Stimulated activated CD8-positive, alpha-beta memory T cell treated with anti-CD3 and anti-CD28 coated beads, Interleukin-4, amount 100 ng/mL, for 48 hours (primary cell): ENCODE measurements around the gene PTPRJ.
A peak's percentile ranks its signal among the peaks of the same experiment; 100 is the strongest.

Source experiments
- DNase-seq: peaks from one replicate; pipeline ENCODE4 v3.0.0-alpha.2; 2020

PTPRJ gene

GRCh38 chr11:48074425-48075181 is 94.2 kb downstream of the PTPRJ start:
- no peak for DNase-seq

DNA sequence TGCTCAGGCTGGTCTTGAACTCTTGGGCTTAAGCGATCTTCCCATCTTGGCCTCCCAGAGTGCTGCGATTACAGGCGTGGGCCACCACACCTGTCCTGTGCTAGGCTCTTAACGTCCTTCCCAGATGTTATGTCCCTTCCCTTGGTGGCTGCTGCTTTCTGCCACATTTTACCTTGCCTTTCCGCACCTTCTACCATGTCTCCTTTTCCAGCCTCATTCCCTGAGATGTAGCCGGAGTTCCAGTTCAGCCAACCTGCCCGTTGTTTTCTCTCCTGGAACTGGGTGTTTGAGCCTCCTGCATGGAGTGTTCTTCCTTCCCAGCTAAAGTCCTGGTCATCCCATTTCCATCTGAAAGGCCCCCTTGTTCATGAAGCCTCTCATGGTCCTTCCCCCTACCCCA is 95.3 kb downstream of the PTPRJ start:
- DNase-seq, result no peak

- DNase-seq, result no peak
Measured at GRCh38 chr11:48077251-48077650, 96.9 kb downstream of the PTPRJ start.

GRCh38 chr11:48078689-48079088 is 98.3 kb downstream of the PTPRJ start:
- DNase-seq, result no peak

DNA sequence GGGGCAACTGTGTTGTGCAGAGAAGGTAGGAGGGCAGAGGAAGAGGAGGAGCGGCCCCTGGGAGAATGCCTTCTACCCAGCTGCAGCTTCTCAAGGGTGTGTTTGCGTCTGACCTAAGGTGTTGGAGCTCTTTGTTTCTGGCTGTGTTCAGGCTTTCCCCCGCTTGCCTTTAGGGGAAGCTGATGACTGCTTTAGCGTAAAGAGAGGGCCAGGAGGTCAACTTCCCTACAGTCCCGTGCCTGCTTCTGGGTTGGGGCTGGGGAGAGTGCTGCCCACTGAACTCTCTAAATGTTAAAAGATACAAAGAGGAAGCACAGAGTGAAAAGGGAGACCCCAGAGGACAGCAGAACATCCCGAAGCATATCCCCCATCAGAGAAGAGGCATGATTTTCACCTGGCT is 99.2 kb downstream of the PTPRJ start:
- DNase-seq, result no peak

DNA sequence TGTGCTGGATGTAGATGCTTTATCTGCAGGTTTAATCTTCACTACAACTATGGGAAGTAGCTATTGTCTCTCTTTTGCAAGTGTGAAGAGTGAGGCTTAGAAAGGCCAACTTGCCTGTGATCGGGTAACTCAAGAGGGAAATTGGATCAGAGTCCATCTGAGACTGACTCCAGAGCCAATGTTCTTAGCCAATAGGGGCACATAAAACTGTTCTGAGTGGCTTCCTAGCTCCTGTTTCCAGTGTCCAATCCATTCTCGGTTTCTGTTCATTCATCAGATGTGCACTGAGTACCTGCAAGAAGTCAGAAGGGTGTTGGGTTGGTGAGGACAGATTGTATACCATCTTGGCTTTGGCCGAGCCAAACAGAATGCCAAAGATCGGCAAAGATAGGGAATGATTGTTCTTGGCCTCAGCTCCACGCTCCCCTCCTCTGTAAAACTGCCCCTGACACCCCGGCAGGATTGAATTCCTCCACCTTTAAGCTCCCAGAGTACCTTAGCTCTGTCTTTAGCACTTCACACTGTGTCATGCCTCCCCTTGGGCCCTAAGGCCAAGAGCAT is 100.0 kb downstream of the PTPRJ start:
- no peak for DNase-seq

DNA sequence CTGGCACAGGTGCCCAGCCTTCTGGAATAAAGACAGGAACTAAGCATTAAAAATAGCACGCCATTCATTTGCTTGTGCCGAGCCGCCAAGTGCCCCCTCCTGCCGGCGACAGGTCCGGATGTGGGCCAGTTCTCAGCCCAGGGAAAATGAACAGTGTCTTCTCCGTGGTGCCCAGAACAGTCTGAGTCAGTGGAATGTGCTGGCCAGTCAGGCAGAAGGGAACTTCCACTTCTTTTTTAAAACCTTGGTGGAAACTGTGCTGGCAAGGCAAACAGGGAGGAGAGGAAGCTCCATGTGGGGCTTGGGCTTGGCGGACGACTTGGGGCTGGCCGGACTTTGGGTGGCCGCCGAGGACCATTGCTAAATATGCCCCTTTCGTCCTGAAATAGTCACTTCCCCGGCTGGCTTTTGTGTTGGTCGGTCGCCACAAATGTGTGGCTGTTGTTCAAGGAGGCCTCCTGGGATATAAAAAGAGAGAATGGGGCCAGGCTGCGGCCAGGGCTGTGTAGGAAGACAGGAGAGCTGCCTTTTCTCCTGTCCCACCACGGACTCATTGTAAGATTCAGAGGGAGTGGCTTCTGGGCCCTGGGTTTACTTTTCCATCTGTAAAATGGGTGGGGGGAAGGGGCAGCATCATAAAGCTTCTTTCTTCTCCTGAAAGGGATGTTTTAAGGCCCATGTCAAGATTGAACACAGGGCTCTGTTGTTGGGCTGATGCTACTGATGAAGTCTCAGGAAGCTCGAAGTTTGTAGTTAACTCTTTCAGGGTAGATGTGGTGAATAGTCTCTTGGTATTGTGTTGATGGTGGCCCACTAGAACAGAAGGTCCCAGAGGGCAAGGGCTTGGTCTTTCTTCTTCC is 101.0 kb downstream of the PTPRJ start:
- peak; percentile 39 for DNase-seq

GRCh38 chr11:48082771-48083170 is 102.4 kb downstream of the PTPRJ start:
- DNase-seq, result no peak

DNA sequence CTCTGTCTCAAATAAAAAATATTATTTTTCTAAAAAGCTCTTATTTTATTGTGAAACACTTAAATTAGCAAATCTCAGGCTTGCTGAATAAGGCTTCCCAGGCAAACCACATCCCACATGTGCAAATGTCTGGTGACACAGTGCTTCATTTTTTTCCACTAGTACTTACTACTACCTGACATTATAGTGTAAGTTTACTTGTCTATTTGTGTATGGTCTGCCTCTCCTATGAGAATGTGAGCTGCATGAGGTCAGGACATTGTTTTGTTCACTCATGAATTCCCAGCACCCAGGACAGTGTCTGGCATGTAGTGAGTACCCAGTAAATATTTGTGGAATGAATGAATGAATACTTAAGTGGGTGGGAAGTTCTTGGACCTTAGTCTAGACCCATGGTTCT is 103.1 kb downstream of the PTPRJ start:
- no peak for DNase-seq

GRCh38 chr11:48085688-48086087 is 105.3 kb downstream of the PTPRJ start:
- DNase-seq, result no peak

GRCh38 chr11:48087422-48087821 is 107.1 kb downstream of the PTPRJ start:
- DNase-seq, result no peak

- DNase-seq, result no peak
Measured at GRCh38 chr11:48087974-48088681, 107.8 kb downstream of the PTPRJ start.

- no peak for DNase-seq
Measured at GRCh38 chr11:48088682-48089050, 108.3 kb downstream of the PTPRJ start.

DNA sequence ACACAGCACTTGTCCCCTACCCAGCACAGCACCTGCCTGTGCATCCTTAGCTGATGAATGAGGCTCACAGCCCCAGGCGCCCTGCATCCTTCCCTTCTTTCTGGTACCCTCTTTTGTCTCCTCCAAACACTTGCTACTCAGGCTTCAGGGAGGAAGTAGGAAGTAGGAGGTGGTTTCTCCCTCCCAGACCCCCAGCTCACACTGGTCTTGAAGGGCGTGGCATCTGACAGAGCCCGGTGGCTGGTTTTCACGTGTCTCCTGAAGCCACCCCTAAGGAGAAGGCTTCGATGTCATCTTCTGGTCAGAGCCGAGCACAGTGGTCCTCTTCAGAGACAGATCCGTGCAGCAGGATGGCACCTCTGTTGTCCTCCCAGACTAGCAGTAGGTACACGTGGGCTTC is 109.8 kb downstream of the PTPRJ start:
- DNase-seq, result no peak

- no peak for DNase-seq
Measured at GRCh38 chr11:48091426-48092102, 111.2 kb downstream of the PTPRJ start.

- DNase-seq, result no peak
Measured at GRCh38 chr11:48093323-48093722, 113.0 kb downstream of the PTPRJ start.

DNA sequence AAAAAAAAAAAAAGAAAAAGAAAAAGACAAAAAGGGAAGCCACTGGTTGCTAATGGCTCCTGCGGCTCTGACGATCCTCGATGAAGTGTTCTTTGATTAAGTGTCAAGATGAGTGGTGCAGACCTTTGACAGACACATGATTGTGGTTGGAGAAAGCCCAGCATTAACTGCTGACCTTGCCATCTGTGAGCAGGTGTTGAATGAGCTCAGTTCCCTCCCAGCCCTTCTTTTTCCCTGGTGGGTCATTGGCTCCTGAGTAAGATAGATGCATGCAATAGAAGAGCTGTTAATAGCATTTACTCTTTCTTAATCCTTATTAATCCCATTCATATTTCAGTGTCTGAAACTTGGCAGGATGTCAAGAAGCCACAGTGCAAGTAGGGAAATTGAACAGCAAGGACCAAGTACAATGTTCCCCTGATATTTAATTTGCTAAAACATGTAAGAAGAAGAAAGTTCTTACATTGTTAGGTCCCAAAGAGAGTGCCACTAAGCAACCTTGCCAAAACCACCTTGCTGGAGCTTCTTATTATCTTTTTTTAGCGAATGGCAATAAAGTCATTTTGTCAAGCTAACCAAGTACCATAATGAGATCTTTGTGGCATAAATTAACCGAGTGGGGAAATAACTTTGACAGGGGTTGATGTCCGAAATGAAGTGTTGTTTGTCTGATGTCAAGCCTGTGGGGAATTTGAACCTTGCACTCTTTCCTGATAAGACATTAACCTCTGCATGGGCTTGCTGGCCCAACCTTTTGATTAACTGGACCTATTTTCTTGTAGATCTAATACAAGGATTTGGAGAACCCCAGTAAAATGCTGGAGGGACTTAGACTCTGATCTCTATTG is 113.7 kb downstream of the PTPRJ start:
- DNase-seq, result no peak

DNA sequence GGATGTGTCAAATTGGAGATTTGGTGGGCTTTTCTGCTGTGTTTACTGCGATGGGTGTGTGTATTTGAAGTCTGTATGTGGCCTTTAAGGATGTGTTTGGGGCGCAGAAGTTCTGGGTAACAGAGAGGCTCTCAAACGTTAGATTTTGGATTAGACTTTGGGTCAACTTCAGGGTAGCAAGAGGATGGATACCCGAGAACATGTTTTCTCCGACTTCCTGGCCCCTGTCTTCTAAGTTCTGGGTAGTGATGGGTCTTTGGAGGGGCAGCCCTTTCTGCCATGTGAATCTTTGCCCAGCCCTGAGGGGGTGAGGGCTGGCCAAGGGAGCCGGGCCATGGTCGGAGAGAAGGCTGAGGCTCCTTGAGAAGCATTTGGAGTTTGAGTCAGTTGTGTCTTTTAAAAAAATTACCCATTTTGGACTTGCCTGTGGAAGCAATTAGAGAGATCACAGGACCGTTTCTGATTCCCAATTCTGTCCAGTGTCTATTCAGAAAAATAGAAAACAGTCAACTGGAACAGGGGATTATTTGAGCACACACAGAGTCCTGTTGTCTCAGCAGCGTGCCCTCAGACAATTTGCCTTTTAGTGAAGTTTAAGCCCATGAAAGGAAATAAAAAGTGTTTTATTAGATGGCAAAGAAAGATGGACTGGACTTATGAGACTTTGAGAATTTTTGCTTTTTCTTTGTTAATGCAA is 114.4 kb downstream of the PTPRJ start:
- DNase-seq, result no peak

DNA sequence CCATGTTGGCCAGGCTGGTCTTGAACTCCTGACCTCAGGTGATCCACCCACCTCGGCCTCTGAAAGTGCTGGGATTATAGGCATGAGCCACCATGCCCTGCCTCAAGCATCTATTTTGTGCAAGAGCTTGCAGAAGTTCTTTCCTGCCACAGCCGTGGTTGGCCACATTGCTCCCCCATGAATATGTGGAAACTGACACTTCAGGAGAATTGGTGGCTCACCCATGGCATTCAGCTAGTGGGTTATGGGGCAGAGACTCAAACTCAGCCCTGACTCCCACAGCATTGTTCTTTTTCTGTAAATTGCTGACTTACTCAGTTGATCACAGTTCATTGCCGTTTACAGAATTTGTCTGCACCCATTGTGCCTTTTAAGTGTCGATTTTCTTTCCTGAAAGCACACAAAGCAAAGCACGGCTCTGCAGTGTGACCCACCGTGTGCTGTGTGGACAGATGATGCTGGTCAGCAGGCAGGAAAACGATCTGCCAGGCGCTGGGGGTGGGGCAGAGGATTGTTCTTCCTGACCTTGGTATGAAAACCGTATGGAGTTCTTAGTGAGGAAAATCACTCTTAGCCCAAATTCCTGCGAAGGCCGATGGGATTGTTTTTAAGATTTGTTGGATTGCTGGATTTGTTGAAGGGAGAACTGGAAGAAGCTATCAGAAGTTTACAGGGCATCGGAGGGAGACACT is 115.6 kb downstream of the PTPRJ start:
- peak; percentile 52 for DNase-seq
